K562 (cell line): Measurements from ENCODE around the gene ETAA1. TPM values are rescaled to one million over a fixed set of nuclear protein-coding genes. Genes with fewer than 3 reads are reported as not detected.

ENCODE experiments used
- ATF1 ChIP-seq, 2 experiments: fragments of 450-650 bp in 1 of 2; IDR thresholded peaks; 2 replicates each; pipeline ENCODE4 v1.6.1; 2016; ENCODE audit warnings: missing compliant biosample characterization in 1 of 2, missing genetic modification characterization in 1 of 2
- ATF3 ChIP-seq, 2 experiments: fragments of 450-650 bp in 1 of 2; sonication (generic) in 1 of 2; formaldehyde crosslinking in 1 of 2; IDR thresholded peaks in 1 of 2; conservative IDR thresholded peaks in 1 of 2; 2 replicates each; pipeline versions ENCODE4 v1.6.1 to v1.8.1; 2016 to 2023; ENCODE audit warnings: mild to moderate bottlenecking in 2 of 2, moderate library complexity in 2 of 2, inconsistent platforms in 1 of 2, missing genetic modification reagents in 1 of 2
- C11orf30 ChIP-seq: fragments of 450-650 bp; IDR thresholded peaks from 2 replicates; pipeline ENCODE4 v1.6.1; 2016; ENCODE audit warnings: low read depth, mild to moderate bottlenecking
- CEBPB ChIP-seq: fragments of 450-650 bp; IDR thresholded peaks from 2 replicates; pipeline ENCODE4 v1.6.1; 2016; ENCODE audit warnings: missing genetic modification characterization, missing compliant biosample characterization
- CHAMP1 ChIP-seq: fragments of 450-650 bp; IDR thresholded peaks from 2 replicates; pipeline ENCODE4 v1.6.1; 2016; ENCODE audit warnings: mild to moderate bottlenecking
- ETV6 ChIP-seq, 3 experiments: fragments of 150-350 bp in 1 of 3; sonication (generic) in 1 of 3; formaldehyde crosslinking in 1 of 3; IDR thresholded peaks; 2 replicates each; pipeline versions ENCODE4 v1.6.1 to v1.8.0; 2014 to 2022; ENCODE audit warnings: borderline replicate concordance in 2 of 3, low read depth in 2 of 3, antibody characterized with exemption in 1 of 3, low read length in 1 of 3, mild to moderate bottlenecking in 1 of 3, missing genetic modification reagents in 1 of 3
- ZNF41 ChIP-seq: fragments of 250-450 bp; sonication (Bioruptor Pico); conservative IDR thresholded peaks from 2 replicates; pipeline ENCODE4 v1.4.0; 2020; ENCODE audit warnings: mild to moderate bottlenecking
- ZNF668 ChIP-seq: fragments of 250-450 bp; sonication (Bioruptor Pico); IDR thresholded peaks from 2 replicates; pipeline ENCODE4 v1.8.0; 2022; ENCODE audit warnings: mild to moderate bottlenecking, inconsistent platforms
- ZNF707 ChIP-seq: fragments of 250-450 bp; sonication (Bioruptor Pico); conservative IDR thresholded peaks from 2 replicates; pipeline ENCODE4 v1.8.0; 2022; ENCODE audit warnings: inconsistent platforms, mild to moderate bottlenecking, moderate library complexity
- polyA plus RNA-seq, 8 experiments: library from polyadenylated mRNA; depleted of rRNA in 4 of 8; stranded (reverse) in 5 of 8; unstranded in 3 of 8; fragments of >200 nt; fragmentation: Nextera tagmentation in 2 of 8; fragmentation: Illumina TruSeq in 1 of 8; extraction: Ambion mirVana in 2 of 8; extraction: Trizol in 1 of 8; gene quantifications; 2 replicates each; pipeline versions ENCODE4 v1.2.1 to v1.2.3, GENCODE V29; 2011 to 2014; ENCODE audit warnings: inconsistent platforms in 1 of 8, missing spikeins in 1 of 8
- total RNA-seq, 7 experiments: library from RNA; depleted of rRNA in 6 of 7; stranded (reverse); fragments of >200 nt in 6 of 7; fragmentation: Illumina TruSeq in 2 of 7; extraction: Trizol in 2 of 7; gene quantifications; 2 replicates each; pipeline versions ENCODE4 v1.2.1 to v1.2.3, GENCODE V29; 2011 to 2021; ENCODE audit warnings: low replicate concordance in 1 of 7
- TF ChIP-seq, protein P1 (sequence below), 2 experiments: fragments of 450-650 bp; IDR thresholded peaks; 2 replicates each; pipeline ENCODE4 v1.6.1; 2016; ENCODE audit warnings: mild to moderate bottlenecking in 2 of 2, borderline replicate concordance in 1 of 2, low read depth in 1 of 2, moderate library complexity in 1 of 2

ETAA1 gene
- total and polyA plus RNA-seq, 9 of the 15 experiments (the other 6 are each of a cell fraction or from before 2014, with no cell fraction given), result 2.7 to 17.4 (median 10.5) TPM

DNA sequence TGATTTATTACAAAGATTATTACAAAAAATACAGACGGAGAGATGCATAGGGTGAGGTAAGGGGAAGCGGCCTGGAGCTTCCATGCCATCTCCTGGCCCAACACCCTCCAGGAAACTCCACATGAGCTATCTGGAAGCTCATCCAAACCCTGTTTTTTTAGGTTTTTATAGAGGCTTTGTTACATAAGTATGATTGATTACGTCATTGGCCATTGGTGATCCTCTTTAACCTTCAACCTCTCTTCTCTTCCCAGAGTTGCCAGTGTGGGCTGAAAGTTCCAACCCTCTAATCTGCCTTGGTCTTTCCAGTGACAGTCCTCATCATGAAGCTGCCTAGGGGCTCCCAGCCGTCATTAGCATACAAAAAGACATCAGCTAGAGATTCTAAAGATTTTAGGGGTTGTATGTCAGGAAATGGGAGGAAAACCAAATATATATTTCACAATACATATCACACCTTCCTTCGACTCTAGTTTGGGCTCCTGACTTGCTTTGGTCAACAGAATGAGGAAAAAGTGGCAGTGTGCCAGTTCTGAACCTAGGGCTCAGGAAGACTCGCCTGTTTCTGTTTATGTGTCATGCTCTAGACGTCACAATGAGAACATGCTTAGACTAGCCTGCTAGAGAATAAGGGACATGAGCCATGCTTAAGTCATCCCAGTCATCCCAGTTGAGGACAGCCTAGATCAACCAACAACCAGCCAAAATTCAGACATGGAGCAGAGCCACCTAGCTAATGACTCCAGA is 54.1 kb downstream of the ETAA1 start (continued):
- TF ChIP-seq, protein P1, sequence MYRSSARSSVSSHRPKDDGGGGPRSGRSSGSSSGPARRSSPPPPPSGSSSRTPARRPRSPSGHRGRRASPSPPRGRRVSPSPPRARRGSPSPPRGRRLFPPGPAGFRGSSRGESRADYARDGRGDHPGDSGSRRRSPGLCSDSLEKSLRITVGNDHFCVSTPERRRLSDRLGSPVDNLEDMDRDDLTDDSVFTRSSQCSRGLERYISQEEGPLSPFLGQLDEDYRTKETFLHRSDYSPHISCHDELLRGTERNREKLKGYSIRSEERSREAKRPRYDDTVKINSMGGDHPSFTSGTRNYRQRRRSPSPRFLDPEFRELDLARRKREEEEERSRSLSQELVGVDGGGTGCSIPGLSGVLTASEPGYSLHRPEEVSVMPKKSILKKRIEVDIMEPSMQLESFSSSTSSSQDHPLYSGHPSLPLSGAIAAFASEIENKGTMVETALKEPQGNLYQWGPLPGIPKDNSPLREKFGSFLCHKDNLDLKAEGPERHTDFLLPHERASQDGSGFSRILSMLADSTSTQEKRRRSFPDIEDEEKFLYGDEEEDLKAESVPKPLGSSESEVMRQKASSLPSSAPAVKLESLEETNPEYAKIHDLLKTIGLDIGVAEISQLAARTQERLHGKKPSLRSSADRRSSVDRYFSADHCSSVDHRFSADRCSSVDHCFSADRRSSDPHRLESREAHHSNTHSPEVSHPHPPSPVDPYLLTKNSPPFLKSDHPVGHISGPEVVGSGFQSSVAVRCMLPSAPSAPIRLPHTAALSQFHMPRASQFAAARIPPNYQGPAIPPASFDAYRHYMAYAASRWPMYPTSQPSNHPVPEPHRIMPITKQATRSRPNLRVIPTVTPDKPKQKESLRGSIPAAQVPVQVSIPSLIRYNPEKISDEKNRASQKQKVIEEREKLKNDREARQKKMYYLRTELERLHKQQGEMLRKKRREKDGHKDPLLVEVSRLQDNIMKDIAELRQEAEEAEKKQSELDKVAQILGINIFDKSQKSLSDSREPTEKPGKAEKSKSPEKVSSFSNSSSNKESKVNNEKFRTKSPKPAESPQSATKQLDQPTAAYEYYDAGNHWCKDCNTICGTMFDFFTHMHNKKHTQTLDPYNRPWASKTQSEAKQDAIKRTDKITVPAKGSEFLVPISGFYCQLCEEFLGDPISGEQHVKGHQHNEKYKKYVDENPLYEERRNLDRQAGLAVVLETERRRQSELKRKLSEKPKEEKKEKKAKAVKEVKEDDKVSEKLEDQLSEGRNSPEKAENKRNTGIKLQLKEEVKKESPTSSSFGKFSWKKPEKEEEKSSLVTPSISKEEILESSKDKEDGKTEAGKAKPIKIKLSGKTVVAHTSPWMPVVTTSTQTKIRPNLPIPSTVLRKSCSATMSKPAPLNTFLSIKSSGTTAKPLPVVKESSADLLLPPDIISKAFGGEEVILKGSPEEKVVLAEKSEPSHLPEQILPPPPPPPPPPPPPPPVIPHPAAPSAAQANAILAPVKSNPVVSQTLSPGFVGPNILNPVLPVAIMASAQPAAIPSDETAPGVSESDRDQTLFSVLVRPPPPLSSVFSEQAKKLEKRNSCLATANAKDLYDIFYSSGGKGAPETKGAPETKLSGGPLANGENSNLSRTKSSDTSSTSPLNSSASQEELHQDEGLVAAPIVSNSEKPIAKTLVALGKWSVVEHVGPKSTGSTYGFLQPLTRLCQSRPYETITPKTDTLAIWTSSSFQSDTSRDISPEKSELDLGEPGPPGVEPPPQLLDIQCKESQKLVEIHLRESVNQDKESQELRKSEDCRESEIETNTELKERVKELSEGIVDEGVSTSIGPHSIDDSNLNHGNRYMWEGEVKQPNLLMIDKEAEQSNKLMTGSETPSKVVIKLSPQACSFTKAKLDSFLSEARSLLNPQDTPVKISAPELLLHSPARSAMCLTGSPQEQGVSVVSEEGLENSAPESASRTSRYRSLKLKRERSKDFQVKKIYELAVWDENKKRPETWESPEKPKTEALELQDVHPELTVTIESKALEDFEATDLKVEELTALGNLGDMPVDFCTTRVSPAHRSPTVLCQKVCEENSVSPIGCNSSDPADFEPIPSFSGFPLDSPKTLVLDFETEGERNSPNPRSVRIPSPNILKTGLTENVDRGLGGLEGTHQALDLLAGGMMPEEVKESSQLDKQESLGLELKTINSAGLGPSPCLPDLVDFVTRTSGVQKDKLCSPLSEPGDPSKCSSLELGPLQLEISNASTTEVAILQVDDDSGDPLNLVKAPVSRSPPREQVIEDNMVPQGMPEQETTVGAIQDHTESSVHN (IDR thresholded peaks at IDR 0.05; ENCODE audit: borderline replicate concordance in 1 of 2, low read depth in 1 of 2), result no peak
- no peak for TF ChIP-seq ZNF41 (CRISPR knock-in tag)
- TF ChIP-seq ATF1 (CRISPR knock-in tag; IDR thresholded peaks at IDR 0.05), result no peak
- no peak for TF ChIP-seq ATF1 (tag; IDR thresholded peaks at IDR 0.05)
- TF ChIP-seq ZNF668 (CRISPR knock-in tag), result no peak
- TF ChIP-seq C11orf30, result no peak
- no peak for TF ChIP-seq ETV6 (IDR thresholded peaks at IDR 0.05; ENCODE audit: borderline replicate concordance in 1 of 2, low read depth in 2 of 2, low read length in 1 of 2)
- no peak for TF ChIP-seq ETV6 (CRISPR knock-in tag; IDR thresholded peaks at IDR 0.05; ENCODE audit: borderline replicate concordance)
- TF ChIP-seq ATF3 (IDR thresholded peaks at IDR 0.05), result 0 out of 2 replicates have a peak, but pooled peaks have one; percentile 24
- no peak for TF ChIP-seq ATF3 (CRISPR knock-in tag; conservative IDR thresholded peaks at IDR 0.05)
- TF ChIP-seq CHAMP1, result no peak
- TF ChIP-seq CEBPB (tag), result 0 out of 2 replicates have a peak, but pooled peaks have one; percentile 8
- no peak for TF ChIP-seq ZNF707 (CRISPR knock-in tag)
